Right ventricle myocardium inferior (tissue), 1 donor: ENCODE measurements around the gene AHR. TPM values are rescaled to one million over a fixed set of nuclear protein-coding genes. Genes with fewer than 3 reads are reported as not detected.

Source experiments
- ATAC-seq: fragments of 200-7000 bp; cut with Tn5 transposase; one replicate; pipeline ENCODE4 v1.9.1; 2020; ENCODE audit warnings: mild to moderate bottlenecking, moderate library complexity
- DNase-seq: peaks from one replicate; pipeline ENCODE4 v3.0.0; 2021; ENCODE audit errors: missing footprints
- intact Hi-C: fragments of 100-400 bp; cut with DNase I; formaldehyde crosslinking; loops from one replicate; pipeline ENCODE4 v1.11.0; 2022
- total RNA-seq: library from RNA; stranded (reverse); fragmentation: NEBNext Ultra II Directional; extraction: Animal tissue kit (Norgen Biotek cat#: 25700); gene quantifications from one replicate; pipeline ENCODE4 v1.2.1, GENCODE V29; 2021
- donor health status: DM: no; HTN: yes; CAD: no; lungs with severe emphysema.

The AHR gene
- total RNA-seq, 1 donor from 2014 or later = 29.6 TPM

- ATAC-seq = no peak
- DNase-seq = no peak
- intact Hi-C loops = loop anchor here (5.0 kb wide), 2 partner anchors 231 to 319 kb away; no protein-coding TSS in a partner anchor
These were observed 3.3 kb downstream of the AHR start for GRCh38 chr7:17301471-17302456.

- ATAC-seq = no peak
- DNase-seq = no peak
- intact Hi-C loops = loop anchor here (5.0 kb wide), 2 partner anchors 230 to 320 kb away; no protein-coding TSS in a partner anchor
These were observed 4.2 kb downstream of the AHR start for GRCh38 chr7:17302575-17303142.

GRCh38 chr7:17304926-17305325 lies 6.5 kb downstream of the AHR start:
- intact Hi-C loops = loop anchor here (5.0 kb wide), 2 partner anchors 227 to 323 kb away; no protein-coding TSS in a partner anchor
- no peak for ATAC-seq
- no peak for DNase-seq

- DNase-seq = no peak
- intact Hi-C loops = no loop called here
- no peak for ATAC-seq
These were observed 7.1 kb downstream of the AHR start for GRCh38 chr7:17305387-17306171.

GRCh38 chr7:17307000-17307399 lies 8.5 kb downstream of the AHR start:
- DNase-seq = no peak
- ATAC-seq = peak; percentile 85
- intact Hi-C loops = no loop called here

GRCh38 chr7:17307558-17307957 lies 9.1 kb downstream of the AHR start:
- intact Hi-C loops = no loop called here
- ATAC-seq = peak; percentile 7
- no peak for DNase-seq

GRCh38 chr7:17307969-17308648 lies 9.7 kb downstream of the AHR start:
- ATAC-seq (no peak), DNase-seq (no peak)
- intact Hi-C loops = no loop called here

GRCh38 chr7:17311194-17311593 lies 12.7 kb downstream of the AHR start:
- ATAC-seq = no peak
- DNase-seq = no peak
- intact Hi-C loops = no loop called here

- no peak for DNase-seq
- intact Hi-C loops = no loop called here
- no peak for ATAC-seq
These were observed 13.5 kb downstream of the AHR start for GRCh38 chr7:17311952-17312351.

GRCh38 chr7:17312641-17313040 lies 14.2 kb downstream of the AHR start:
- no peak for ATAC-seq
- intact Hi-C loops = no loop called here

GRCh38 chr7:17313194-17313593 lies 14.7 kb downstream of the AHR start:
- DNase-seq (no peak), ATAC-seq (no peak)
- intact Hi-C loops = no loop called here

More at GRCh38 chr7:17312641-17313040, 14.2 kb downstream of the AHR start:
- no peak for DNase-seq

- intact Hi-C loops = no loop called here
- DNase-seq (no peak), ATAC-seq (no peak)
These were observed 17.5 kb downstream of the AHR start for GRCh38 chr7:17315974-17316373.

GRCh38 chr7:17318146-17318545 lies 19.7 kb downstream of the AHR start:
- ATAC-seq = no peak
- intact Hi-C loops = no loop called here
- no peak for DNase-seq

- DNase-seq = no peak
- intact Hi-C loops = no loop called here
These were observed 21.0 kb downstream of the AHR start for GRCh38 chr7:17319164-17320101.

GRCh38 chr7:17320102-17320497 lies 21.6 kb downstream of the AHR start:
- intact Hi-C loops = no loop called here
- ATAC-seq (no peak), DNase-seq (no peak)

More at GRCh38 chr7:17319164-17320101, 21.0 kb downstream of the AHR start:
- peak; percentile 20 for ATAC-seq

GRCh38 chr7:17320657-17321056 lies 22.2 kb downstream of the AHR start:
- intact Hi-C loops = no loop called here
- ATAC-seq = no peak
- no peak for DNase-seq

- DNase-seq = no peak
- no peak for ATAC-seq
- intact Hi-C loops = no loop called here
These were observed 26.9 kb downstream of the AHR start for GRCh38 chr7:17325364-17325763.

GRCh38 chr7:17326378-17326777 lies 27.9 kb downstream of the AHR start:
- no peak for ATAC-seq
- no peak for DNase-seq
- intact Hi-C loops = no loop called here
